Gastroesophageal sphincter (tissue), 4 donors: ENCODE data around the gene TMEM163. TPM values are rescaled to one million over a fixed set of nuclear protein-coding genes. Genes with fewer than 3 reads are reported as not detected.
"Not testable (repeated sequence)": the region's sequence is repeated elsewhere in the genome, so short reads cannot be mapped to it uniquely, and the experiment has no call there.

ENCODE experiments used
- ATAC-seq: fragments of 150-250 bp; one replicate; pipeline ENCODE4 v1.9.1; 2016; ENCODE audit warnings: mild to moderate bottlenecking, moderate library complexity
- H3K27ac ChIP-seq, 4 donors: fragments of 200-600 bp; sonication (generic) in 3 of 4; 1 replicate in 3 of 4; 2 replicates in 1 of 4; pipeline ENCODE4 v1.5.1; 2016 to 2019
- H3K27me3 ChIP-seq: fragments of 200-600 bp; sonication (generic); one replicate; pipeline ENCODE4 v1.5.1; 2019
- H3K36me3 ChIP-seq, 2 donors: fragments of 200-600 bp; sonication (generic); one replicate each; pipeline ENCODE4 v1.5.1; 2019; ENCODE audit warnings: control low read depth in 1 of 2
- H3K4me1 ChIP-seq, 3 donors: fragments of 200-600 bp; sonication (generic); 1 replicate in 2 of 3; 2 replicates in 1 of 3; pipeline ENCODE4 v1.5.1; 2016 to 2019; ENCODE audit warnings: control low read depth in 2 of 3
- H3K4me3 ChIP-seq, 2 donors: fragments of 200-600 bp; sonication (generic); one replicate each; pipeline ENCODE4 v1.5.1; 2019; ENCODE audit warnings: mild to moderate bottlenecking in 1 of 2, moderate library complexity in 1 of 2
- H3K9me3 ChIP-seq, 3 donors: fragments of 200-600 bp; sonication (generic); one replicate each; pipeline ENCODE4 v1.5.1; 2017 to 2019; ENCODE audit warnings: control low read depth in 2 of 3
- EP300 ChIP-seq: sonication (generic); formaldehyde crosslinking; IDR thresholded peaks from one replicate; pipeline ENCODE4 v1.6.1; 2017; ENCODE audit warnings: antibody characterized with exemption, mild to moderate bottlenecking
- POLR2A ChIP-seq, 2 donors: fragments of 450-650 bp; IDR thresholded peaks; one replicate each; pipeline ENCODE4 v1.6.1; 2017; ENCODE audit warnings: antibody characterized with exemption in 2 of 2, mild to moderate bottlenecking in 2 of 2, moderate library complexity in 1 of 2
- POLR2AphosphoS5 ChIP-seq: sonication (generic); formaldehyde crosslinking; IDR thresholded peaks from one replicate; pipeline ENCODE4 v1.6.1; 2017; ENCODE audit warnings: antibody characterized with exemption
- WGBS, 2 donors: methylation state at CpG; one replicate each; pipeline ENCODE4 v1.1.5; 2018; ENCODE audit warnings: low coverage in 1 of 2; 5-methylcytosine and 5-hydroxymethylcytosine counted together
- total RNA-seq, 4 donors: library from RNA; depleted of rRNA; stranded (reverse); fragments of >200 nt; gene quantifications; one replicate each; pipeline ENCODE4 v1.1.0, GENCODE V29; 2016
- TF ChIP-seq, protein P1 (sequence below), 4 experiments: fragments of 200-600 bp in 2 of 4; fragments of 450-650 bp in 2 of 4; sonication (generic) in 1 of 4; IDR thresholded peaks; one replicate each; pipeline ENCODE4 v1.5.1; 2017 to 2019; ENCODE audit warnings: antibody characterized with exemption in 4 of 4, mild to moderate bottlenecking in 2 of 4, moderate library complexity in 2 of 4

Gene TMEM163
- total RNA-seq, 4 donors from 2014 or later: 0.27 to 2.5 (median 0.60) TPM

- no peak overlapping the region for H3K27ac ChIP-seq
- H3K4me3 ChIP-seq: no peak overlapping the region
- WGBS, 2 donors: 82 to 86% methylated on average over 3 of the region's 3 CpGs
- no peaks in the 10 kb centered on the region for H3K27me3 ChIP-seq
- ATAC-seq: no peak
- H3K9me3 ChIP-seq: peaks cover 0 to 6% (median 0%) of the 10 kb centered on the region in 3 donors
- TF ChIP-seq POLR2AphosphoS5 (no peak), EP300 (no peak), POLR2A (IDR thresholded peaks at IDR 0.05) (no peak)
- TF ChIP-seq, protein P1, sequence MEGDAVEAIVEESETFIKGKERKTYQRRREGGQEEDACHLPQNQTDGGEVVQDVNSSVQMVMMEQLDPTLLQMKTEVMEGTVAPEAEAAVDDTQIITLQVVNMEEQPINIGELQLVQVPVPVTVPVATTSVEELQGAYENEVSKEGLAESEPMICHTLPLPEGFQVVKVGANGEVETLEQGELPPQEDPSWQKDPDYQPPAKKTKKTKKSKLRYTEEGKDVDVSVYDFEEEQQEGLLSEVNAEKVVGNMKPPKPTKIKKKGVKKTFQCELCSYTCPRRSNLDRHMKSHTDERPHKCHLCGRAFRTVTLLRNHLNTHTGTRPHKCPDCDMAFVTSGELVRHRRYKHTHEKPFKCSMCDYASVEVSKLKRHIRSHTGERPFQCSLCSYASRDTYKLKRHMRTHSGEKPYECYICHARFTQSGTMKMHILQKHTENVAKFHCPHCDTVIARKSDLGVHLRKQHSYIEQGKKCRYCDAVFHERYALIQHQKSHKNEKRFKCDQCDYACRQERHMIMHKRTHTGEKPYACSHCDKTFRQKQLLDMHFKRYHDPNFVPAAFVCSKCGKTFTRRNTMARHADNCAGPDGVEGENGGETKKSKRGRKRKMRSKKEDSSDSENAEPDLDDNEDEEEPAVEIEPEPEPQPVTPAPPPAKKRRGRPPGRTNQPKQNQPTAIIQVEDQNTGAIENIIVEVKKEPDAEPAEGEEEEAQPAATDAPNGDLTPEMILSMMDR (IDR thresholded peaks at IDR 0.05): no peak
- no peaks in the 10 kb centered on the region for H3K36me3 ChIP-seq
- no peaks in the 10 kb centered on the region for H3K4me1 ChIP-seq
These were observed 95.0 kb downstream of the TMEM163 start for GRCh38 chr2:134623796-134624195.

DNA sequence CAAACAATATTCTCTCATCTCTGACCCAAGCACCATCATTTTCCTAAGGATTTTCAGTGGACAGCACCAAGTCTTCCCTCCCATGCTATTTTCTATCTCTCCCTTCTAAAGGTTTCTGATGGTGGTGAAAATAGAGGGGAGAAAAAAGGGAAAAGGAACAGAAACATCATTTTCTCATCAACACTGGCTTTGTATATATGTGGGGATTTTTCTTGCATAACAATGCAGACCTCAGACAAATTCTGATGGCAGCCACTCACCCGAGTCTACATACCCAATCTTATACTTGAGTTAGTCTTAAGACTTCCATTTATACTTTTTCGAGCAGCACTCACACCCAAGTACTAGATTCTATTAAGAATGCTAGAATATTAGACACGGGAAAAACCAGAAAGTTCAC, 95.8 kb downstream of the TMEM163 start:
- WGBS, 2 donors: 65 to 75% methylated on average over 2 to 3 of the region's 3 CpGs
- no peak overlapping the region for H3K27ac ChIP-seq
- H3K4me3 ChIP-seq: no peak overlapping the region
- no peaks in the 10 kb centered on the region for H3K27me3 ChIP-seq
- no peaks in the 10 kb centered on the region for H3K36me3 ChIP-seq
- no peak for ATAC-seq
- TF ChIP-seq, protein P1 (IDR thresholded peaks at IDR 0.05): no peak
- TF ChIP-seq POLR2A (IDR thresholded peaks at IDR 0.05) (no peak), EP300 (no peak), POLR2AphosphoS5 (no peak)
- H3K9me3 ChIP-seq: peaks cover 0 to 6% (median 0%) of the 10 kb centered on the region in 3 donors
- no peaks in the 10 kb centered on the region for H3K4me1 ChIP-seq

DNA sequence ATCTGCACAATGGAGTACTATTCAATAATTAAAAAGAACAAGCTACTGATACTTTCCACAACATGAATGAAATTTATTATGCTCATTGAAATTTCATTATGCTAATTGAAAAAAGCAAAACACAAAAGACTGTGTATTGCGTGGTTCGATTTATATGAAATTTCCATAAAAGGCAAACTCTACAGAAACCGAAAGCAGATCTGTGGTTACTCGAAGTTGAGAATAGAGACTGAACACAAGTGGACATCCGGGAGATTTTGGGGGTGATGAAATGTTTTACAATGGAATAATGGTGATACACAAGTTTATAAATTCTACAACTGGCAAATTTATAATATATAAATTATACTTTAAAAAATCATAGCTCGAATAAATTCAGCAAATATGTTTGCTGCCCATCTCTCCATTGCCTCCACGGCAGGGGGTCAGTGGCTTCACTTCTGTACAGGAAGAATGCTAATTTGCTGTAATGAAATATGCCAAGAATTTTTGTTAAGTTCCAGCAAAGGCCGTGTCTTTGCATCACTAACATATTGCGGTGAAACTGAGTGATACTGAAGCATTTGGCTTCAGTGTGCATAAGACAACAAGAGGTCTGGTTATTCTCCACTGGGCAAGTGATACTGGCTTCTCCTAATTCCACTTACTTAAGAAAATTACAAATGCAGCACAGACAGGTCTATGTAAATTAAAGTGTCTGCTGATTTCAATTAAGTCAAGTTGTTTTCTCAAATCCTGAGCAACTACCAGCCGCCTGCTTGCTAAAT, 96.7 kb downstream of the TMEM163 start:
- no peak for TF ChIP-seq POLR2A (IDR thresholded peaks at IDR 0.05)
- no peak for TF ChIP-seq POLR2AphosphoS5
- no peak for TF ChIP-seq EP300
- TF ChIP-seq, protein P1 (IDR thresholded peaks at IDR 0.05): no peak
- no peak overlapping the region for H3K27ac ChIP-seq
- no peak overlapping the region for H3K4me3 ChIP-seq
- no peaks in the 10 kb centered on the region for H3K36me3 ChIP-seq
- no peaks in the 10 kb centered on the region for H3K4me1 ChIP-seq
- H3K9me3 ChIP-seq: peaks cover 0 to 6% (median 0%) of the 10 kb centered on the region in 3 donors
- no peak for ATAC-seq
- H3K27me3 ChIP-seq: no peaks in the 10 kb centered on the region
- WGBS, 2 donors: 74% methylated on average over 10 of the region's 10 CpGs

DNA sequence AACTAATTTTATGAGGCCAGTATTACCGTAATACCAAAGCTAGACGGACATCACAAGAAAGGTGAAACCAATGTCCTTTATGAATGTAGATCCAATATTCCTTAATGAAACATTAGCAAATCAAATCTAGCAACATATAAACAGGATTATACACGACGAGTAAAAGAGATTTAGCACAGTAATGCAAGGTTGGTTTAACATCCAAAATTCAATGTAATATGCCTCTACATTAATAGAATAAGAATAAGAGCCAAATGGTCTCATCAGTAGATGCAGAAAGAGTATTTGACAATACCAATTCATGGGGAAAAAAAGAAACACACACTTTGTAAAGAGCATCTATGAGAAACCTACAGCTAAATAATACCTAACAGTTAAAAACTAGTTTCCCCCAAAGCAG, 99.5 kb downstream of the TMEM163 start:
- ATAC-seq: no peak
- H3K4me1 ChIP-seq: no peaks in the 10 kb centered on the region
- whole genome bisulfite sequencing, 2 donors: 90 to 98% methylated on average over 4 of the region's 4 CpGs

GRCh38 chr2:134615480-134615879, 103.3 kb downstream of the TMEM163 start:
- WGBS, 2 donors: 60% methylated on average over 3 of the region's 3 CpGs; no CpG with 5 or more reads in 1 of the 2 donors
- not testable (repeated sequence) for H3K27ac ChIP-seq, H3K4me1 ChIP-seq, H3K36me3 ChIP-seq, H3K27me3 ChIP-seq, H3K4me3 ChIP-seq, ATAC-seq
- H3K9me3 ChIP-seq: peaks cover 0 to 29% (median 0%) of the 10 kb centered on the region in 3 donors

More for the DNA sequence above, 99.5 kb downstream of the TMEM163 start:
- Histone ChIP-seq H3K4me3 (no peak overlapping the region), H3K27me3 (no peaks in the 10 kb centered on the region), H3K9me3 (peaks cover 0 to 6% (median 0%) of the 10 kb centered on the region in 3 donors), H3K27ac (no peak overlapping the region), H3K36me3 (no peaks in the 10 kb centered on the region)
- no peak for TF ChIP-seq EP300
- TF ChIP-seq, protein P1 (IDR thresholded peaks at IDR 0.05): no peak
- no peak for TF ChIP-seq POLR2A (IDR thresholded peaks at IDR 0.05)
- no peak for TF ChIP-seq POLR2AphosphoS5
